Memory B cell (primary cell): Measurements from ENCODE around the gene CDKN1B.
"Not testable (repeated sequence)": the region's sequence is repeated elsewhere in the genome, so short reads cannot be mapped to it uniquely, and the experiment has no call there.

Source experiments
- ATAC-seq: fragments of 150-1000 bp; cut with Tn5 transposase; 2 replicates; pipeline ENCODE4 v1.10.0; 2021; ENCODE audit warnings: low read depth, mild to moderate bottlenecking, moderate library complexity
- DNase-seq, 2 donors: peaks; one replicate each; pipeline ENCODE4 v3.0.0; 2022; ENCODE audit warnings: low spot score in 2 of 2
- H3K27ac Mint-ChIP-seq: one replicate; pipeline ENCODE4 v1.8.0; 2022; ENCODE audit warnings: mild to moderate bottlenecking, moderate library complexity, mixed read lengths
- H3K27me3 Mint-ChIP-seq: one replicate; pipeline ENCODE4 v1.8.0; 2022; ENCODE audit warnings: mixed read lengths
- H3K36me3 Mint-ChIP-seq: one replicate; pipeline ENCODE4 v1.8.0; 2022; ENCODE audit warnings: mild to moderate bottlenecking, mixed read lengths
- H3K4me1 Mint-ChIP-seq: one replicate; pipeline ENCODE4 v1.8.0; 2022; ENCODE audit warnings: mixed read lengths
- H3K4me3 Mint-ChIP-seq: one replicate; pipeline ENCODE4 v1.8.0; 2022; ENCODE audit warnings: mild to moderate bottlenecking, moderate library complexity, mixed read lengths
- H3K9me3 Mint-ChIP-seq: one replicate; pipeline ENCODE4 v1.8.0; 2022; ENCODE audit warnings: mixed read lengths

CDKN1B gene

DNA sequence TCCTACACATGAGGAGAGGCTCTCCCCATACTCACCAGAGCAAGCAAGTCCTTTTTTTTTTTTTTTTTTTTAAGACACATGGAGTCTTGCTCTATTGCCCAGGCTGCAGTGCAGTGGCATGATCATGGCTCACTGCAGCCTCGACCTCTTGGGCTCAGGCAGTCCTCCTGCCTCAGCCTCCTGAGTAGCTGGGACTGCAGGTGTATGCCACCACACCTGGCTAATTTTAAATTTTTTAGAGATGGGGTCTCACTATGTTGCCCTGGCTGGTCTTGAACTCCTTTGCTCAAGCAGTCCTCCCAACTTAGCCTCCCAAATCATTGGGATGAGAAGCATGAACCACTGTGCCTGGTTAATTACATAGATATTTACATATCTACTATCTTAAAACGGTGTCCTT is 21.0 kb downstream of the CDKN1B start:
- not testable (repeated sequence) for H3K27ac Mint-ChIP-seq, ATAC-seq, H3K36me3 Mint-ChIP-seq, H3K9me3 Mint-ChIP-seq, H3K4me3 Mint-ChIP-seq, DNase-seq, H3K27me3 Mint-ChIP-seq
- peaks cover 20% of the 10 kb centered on the region for H3K4me1 Mint-ChIP-seq

DNA sequence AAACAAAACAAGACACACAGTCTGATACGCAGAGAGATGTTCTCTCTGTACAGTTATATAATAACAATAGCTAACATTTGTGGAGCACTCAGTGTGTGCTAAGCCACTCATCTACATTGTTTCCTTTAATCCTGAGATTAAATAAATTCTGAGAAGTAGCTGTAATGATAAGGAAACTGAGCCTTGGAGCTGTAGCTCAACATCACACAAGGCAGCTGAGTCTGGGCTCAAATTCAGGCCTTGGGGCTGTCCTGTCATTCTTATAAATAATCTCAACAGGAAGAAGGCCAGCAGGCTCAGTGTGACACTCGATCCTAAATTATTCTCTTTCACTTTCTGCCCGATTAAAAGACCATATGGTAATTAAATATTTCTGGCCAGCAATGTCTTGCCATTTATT is 24.5 kb downstream of the CDKN1B start:
- Mint-ChIP-seq H3K9me3 (no peaks in the 10 kb centered on the region), H3K27me3 (no peaks in the 10 kb centered on the region), H3K36me3 (peaks cover 9% of the 10 kb centered on the region), H3K27ac (no peak overlapping the region), H3K4me3 (no peak overlapping the region), H3K4me1 (peaks cover 8% of the 10 kb centered on the region)
- ATAC-seq (no peak), DNase-seq (no peak)

DNA sequence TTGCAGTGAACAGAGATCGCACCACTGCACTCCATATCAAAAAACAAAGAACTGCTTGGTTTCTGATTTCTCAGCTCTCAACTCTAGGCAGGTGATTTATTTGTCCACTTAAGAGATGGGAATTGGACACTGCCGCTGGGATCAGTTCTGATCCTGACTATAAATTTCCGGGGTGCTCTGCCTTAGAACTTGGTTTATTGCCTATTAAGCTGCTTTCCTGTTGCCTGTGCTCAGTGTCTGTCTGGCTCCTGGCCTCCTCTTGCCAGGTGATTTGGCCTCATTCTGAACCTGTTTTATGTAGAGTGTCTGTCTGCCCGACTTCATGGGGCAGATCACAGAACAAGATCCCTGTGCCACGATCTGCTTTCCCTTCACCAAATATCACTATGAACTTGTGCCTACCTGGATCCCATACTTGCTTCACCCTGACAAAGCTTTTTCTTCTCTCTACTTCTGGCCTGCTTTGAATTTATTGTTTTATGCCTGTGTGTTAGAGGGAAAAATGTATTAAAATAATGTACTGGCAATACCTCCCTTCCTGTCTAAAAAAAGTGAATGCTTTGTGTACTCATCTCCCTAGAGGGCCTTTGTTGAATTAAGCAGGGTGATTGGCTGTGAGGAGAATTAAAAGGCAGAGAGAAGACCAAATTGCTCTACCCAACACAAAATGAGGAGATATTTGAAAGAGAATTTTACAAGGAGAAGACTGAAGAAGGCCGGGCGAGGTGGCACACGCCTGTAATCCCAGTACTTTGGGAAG is 27.6 kb downstream of the CDKN1B start:
- peak overlapping the region; percentile 17 for H3K27ac Mint-ChIP-seq
- peaks cover 3% of the 10 kb centered on the region for H3K4me1 Mint-ChIP-seq
- H3K27me3 Mint-ChIP-seq = no peaks in the 10 kb centered on the region
- DNase-seq = no peak
- no peak for ATAC-seq
- H3K36me3 Mint-ChIP-seq = peaks cover 14% of the 10 kb centered on the region
- H3K9me3 Mint-ChIP-seq = no peaks in the 10 kb centered on the region
- H3K4me3 Mint-ChIP-seq = no peak overlapping the region

DNA sequence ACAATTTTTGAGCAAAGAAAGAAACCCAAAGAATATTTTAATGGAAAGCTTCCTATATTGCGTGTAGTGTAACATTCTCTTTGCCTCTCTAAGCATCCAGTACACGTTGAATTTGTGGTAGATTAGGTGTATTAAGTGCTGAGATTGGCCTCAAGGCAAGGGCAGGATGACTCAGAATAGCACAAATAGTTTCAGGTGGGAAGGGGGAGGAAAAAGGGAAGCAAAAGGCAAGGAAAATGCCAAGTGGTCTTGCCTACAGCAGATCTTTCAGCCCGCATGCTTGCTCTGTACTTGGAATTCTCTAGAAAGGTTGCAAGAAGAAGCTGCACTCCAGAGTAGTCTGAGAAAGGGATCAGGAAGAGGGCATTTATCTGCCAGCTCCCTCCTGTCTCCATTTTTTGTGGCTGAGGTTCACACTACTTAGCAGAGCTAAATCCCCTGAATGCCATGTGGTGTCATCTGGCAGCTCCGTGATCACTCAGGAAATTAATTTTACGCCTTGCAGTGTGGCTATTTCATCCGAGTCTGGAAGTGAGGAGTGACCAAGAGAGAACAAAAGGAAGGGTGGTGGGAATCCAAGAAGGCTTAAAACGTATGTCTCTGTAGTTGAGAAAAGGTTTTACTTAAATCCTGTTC is 28.5 kb downstream of the CDKN1B start:
- Mint-ChIP-seq H3K4me3 (no peak overlapping the region), H3K36me3 (peaks cover 15% of the 10 kb centered on the region), H3K27ac (no peak overlapping the region), H3K4me1 (peaks cover 3% of the 10 kb centered on the region), H3K9me3 (no peaks in the 10 kb centered on the region), H3K27me3 (no peaks in the 10 kb centered on the region)
- ATAC-seq (no peak), DNase-seq (no peak)

DNA sequence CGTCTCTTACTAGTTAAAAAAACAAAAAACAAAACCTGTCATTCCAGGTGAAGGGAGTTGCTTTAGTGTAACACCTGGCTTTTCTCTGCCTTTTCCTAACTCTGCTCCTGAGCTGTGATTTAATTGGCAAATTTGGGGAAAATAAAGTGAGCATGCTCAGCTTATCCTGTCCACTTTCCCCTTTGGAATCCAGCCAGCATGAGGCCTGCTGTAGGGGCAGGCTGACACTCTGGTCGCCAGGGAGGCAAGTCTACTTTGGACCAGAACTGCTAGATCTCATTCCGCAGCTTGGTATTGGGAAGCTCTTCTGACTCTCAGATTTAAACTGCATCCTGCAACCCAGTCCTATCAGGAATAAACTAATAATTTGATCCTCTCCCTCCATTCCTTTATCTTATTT is 30.1 kb downstream of the CDKN1B start:
- Mint-ChIP-seq H3K9me3 (no peaks in the 10 kb centered on the region), H3K27me3 (no peaks in the 10 kb centered on the region), H3K36me3 (peaks cover 21% of the 10 kb centered on the region), H3K4me3 (no peak overlapping the region), H3K27ac (no peak overlapping the region), H3K4me1 (peaks cover 3% of the 10 kb centered on the region)
- ATAC-seq = no peak
- no peak for DNase-seq

DNA sequence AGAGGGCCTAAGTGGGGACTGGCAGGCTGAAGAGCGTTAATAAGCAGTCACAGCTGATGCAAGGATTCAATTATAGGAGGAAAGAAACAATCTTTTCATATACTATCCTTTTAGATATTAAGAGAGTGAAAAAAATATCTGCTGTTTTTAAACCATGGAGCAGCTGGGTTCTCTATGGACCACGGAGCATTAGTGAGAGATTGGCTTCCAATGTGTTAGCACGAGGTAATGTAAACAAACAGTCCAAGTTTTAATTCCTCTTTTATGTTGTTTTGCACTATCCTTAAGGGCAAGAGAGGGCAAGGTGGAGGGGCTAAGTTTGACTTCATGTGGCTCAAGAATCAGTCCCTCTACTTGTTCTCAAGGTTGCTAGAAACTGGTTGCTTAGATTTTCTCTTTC is 30.9 kb downstream of the CDKN1B start:
- ATAC-seq = no peak
- Mint-ChIP-seq H3K4me3 (no peak overlapping the region), H3K36me3 (peaks cover 19% of the 10 kb centered on the region), H3K4me1 (peaks cover 3% of the 10 kb centered on the region), H3K27ac (no peak overlapping the region), H3K27me3 (no peaks in the 10 kb centered on the region), H3K9me3 (no peaks in the 10 kb centered on the region)
- no peak for DNase-seq

DNA sequence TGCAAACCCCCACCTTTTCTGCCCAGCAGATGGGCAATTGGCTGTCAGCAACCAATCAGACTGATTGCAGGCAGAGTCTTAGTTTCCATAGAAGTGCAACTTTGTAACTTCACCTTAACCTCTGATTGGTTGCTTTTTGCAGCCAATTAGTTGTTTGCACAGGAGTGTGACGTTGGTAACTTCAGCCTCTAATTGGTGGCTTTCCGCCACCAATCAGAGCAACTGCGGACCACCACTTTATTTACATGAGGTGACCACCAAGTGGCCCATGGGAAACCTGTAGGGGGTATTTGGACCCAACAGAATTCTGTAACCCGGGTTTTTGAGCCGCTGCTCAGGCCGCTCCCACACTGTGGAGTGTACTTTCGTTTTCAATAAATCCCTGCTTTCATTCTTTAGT is 32.3 kb downstream of the CDKN1B start:
- no peak for DNase-seq
- Mint-ChIP-seq H3K36me3 (peaks cover 18% of the 10 kb centered on the region), H3K4me1 (peaks cover 3% of the 10 kb centered on the region), H3K4me3 (no peak overlapping the region), H3K27me3 (no peaks in the 10 kb centered on the region), H3K9me3 (no peaks in the 10 kb centered on the region), H3K27ac (no peak overlapping the region)
- ATAC-seq = peak; percentile 59

DNA sequence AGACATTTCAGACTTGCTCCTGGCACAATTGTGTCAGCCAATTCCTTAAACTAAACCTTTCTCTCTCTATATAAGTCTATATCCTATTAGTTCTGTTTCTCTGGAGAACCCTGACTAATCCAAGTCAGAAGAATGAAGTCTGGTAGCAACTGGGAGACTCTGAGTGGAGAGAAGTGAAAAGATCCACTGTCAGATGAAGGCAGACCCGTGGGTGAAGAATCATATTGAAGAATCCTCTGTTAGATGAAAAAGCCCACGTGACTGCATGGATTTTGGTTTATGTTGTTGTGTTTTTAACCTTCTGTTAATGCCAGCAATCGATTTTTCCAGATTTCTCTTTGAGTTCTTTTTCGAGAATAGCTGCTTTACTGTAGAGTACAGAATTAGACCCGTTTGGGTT is 38.8 kb downstream of the CDKN1B start:
- Mint-ChIP-seq H3K9me3 (no peaks in the 10 kb centered on the region), H3K27ac (no peak overlapping the region), H3K27me3 (no peaks in the 10 kb centered on the region), H3K36me3 (peaks cover 6% of the 10 kb centered on the region), H3K4me3 (no peak overlapping the region), H3K4me1 (no peaks in the 10 kb centered on the region)
- no peak for ATAC-seq
- DNase-seq = no peak

DNA sequence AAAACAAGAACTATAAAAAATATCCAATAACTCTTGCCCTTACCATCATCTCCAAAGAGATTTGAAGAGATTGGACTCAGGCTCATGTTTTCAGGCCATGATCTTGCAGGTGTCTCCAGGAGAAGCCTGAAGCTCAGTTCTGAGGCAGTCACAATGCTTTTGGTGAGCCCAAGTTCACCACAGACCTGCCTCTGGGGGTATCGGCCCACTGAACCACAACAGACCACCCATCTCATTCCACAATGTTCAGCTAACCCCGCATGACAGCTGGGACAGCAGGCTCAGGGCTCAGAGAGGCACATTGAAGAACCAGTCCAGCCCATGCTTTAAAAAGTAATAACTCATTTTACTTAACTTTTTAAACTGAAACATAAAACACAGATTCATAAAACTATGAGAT is 40.0 kb downstream of the CDKN1B start:
- no peaks in the 10 kb centered on the region for H3K9me3 Mint-ChIP-seq
- peaks cover 5% of the 10 kb centered on the region for H3K36me3 Mint-ChIP-seq
- no peak for DNase-seq
- H3K27me3 Mint-ChIP-seq = no peaks in the 10 kb centered on the region
- no peaks in the 10 kb centered on the region for H3K4me1 Mint-ChIP-seq
- no peak overlapping the region for H3K27ac Mint-ChIP-seq
- ATAC-seq = no peak
- H3K4me3 Mint-ChIP-seq = no peak overlapping the region

DNA sequence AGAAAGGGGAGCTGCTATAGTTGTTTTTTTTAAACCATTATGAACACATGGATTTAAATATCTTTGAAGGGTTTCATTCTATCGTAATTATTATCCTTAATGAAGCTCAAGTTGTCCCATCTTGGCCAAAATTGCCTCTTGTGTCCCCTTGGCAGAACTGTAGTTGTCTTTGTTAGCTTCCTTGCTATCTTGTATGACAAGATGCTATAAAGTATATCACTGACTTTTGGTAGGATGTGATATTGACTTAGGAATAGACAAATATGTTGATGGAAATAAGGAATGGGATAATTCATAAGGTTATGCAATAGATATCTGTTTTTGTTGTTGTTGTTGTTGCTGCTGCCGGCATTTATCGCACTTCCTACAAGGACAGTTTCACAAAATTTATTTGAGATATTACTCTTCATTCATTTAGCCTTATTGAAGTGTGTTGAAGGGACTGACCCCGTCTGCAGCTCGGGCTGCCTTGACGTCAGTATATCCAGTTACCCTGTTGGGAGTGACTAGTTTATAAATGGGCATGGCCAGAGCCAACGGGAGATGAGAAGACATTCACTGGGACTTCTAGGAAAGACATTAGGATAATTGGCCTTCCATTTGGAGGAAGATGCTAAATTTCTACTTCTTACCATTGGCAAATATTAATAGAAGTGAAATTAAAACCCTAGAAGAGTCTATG is 42.2 kb downstream of the CDKN1B start:
- Mint-ChIP-seq H3K4me3 (no peak overlapping the region), H3K9me3 (no peaks in the 10 kb centered on the region), H3K27me3 (no peaks in the 10 kb centered on the region), H3K4me1 (no peaks in the 10 kb centered on the region), H3K27ac (no peak overlapping the region), H3K36me3 (peaks cover 5% of the 10 kb centered on the region)
- DNase-seq (no peak), ATAC-seq (no peak)

DNA sequence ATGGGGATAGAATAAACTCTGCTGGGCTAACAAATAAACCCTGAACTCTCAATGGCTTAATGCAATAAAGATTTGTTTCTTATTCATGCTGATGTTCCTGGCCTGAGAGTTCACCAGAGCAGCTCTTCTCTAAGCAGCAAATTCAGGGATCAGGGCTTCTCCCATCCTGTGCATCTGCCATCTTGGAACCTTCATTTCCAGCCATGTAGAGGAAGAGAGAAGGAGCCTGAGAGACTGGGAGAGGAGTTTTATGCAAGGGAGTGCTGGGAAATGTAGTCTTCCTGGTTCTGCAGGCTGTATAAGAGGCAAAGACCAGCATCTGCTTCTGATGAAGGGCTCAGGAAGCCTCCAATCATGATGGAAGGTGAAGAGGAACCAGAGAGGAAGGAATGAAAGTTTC is 47.7 kb downstream of the CDKN1B start:
- H3K9me3 Mint-ChIP-seq = peaks cover 1% of the 10 kb centered on the region
- no peak overlapping the region for H3K4me3 Mint-ChIP-seq
- ATAC-seq (no peak), DNase-seq (no peak)
- no peak overlapping the region for H3K27ac Mint-ChIP-seq
- H3K27me3 Mint-ChIP-seq = no peaks in the 10 kb centered on the region
- no peaks in the 10 kb centered on the region for H3K4me1 Mint-ChIP-seq
- H3K36me3 Mint-ChIP-seq = peaks cover 11% of the 10 kb centered on the region

DNA sequence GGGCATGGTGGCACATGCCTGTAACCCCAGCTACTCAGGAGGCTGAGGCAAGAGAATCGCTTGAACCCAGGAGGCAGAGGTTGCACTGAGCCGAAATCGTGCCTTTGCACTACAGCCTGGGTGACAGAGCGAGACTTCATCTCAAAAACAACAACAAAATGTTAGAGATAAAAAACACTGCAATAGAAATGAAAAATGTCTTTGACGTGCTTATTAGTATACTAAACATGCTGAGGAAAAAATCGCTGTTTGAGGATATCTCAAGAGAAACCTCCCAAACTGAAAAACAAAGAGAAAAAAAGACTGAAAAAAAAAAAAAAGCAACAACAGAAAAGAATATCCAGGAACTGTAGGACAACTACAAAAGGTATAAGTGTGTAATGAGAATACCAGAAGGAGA is 53.1 kb downstream of the CDKN1B start:
- Mint-ChIP-seq H3K27ac (no peak overlapping the region), H3K27me3 (no peaks in the 10 kb centered on the region), H3K36me3 (peaks cover 5% of the 10 kb centered on the region), H3K4me3 (no peak overlapping the region), H3K9me3 (peaks cover 5% of the 10 kb centered on the region), H3K4me1 (no peaks in the 10 kb centered on the region)
- DNase-seq (no peak), ATAC-seq (no peak)
